B cell (primary cell): Measurements from ENCODE around the gene CNTN4. TPM values are rescaled to one million over a fixed set of nuclear protein-coding genes. Genes with fewer than 3 reads are reported as not detected.

Source experiments
- ATAC-seq: fragments of 200-7000 bp; cut with Tn5 transposase; one replicate; pipeline ENCODE4 v1.10.0; 2021; ENCODE audit warnings: low read depth, mild to moderate bottlenecking, moderate number of reproducible peaks, moderate library complexity
- CTCF ChIA-PET: fragments of 350-600 bp; sonication (Branson Sonifier 250); formaldehyde crosslinking; loops from one replicate; lab custom pipeline; 2021; ENCODE audit warnings: antibody characterized with exemption, inconsistent platforms; lab: Charles Lee
- POLR2A ChIA-PET: fragments of 350-600 bp; sonication (Branson Sonifier 250); formaldehyde crosslinking; loops from one replicate; lab custom pipeline; 2021; ENCODE audit warnings: antibody characterized with exemption; lab: Charles Lee
- DNase-seq: peaks from one replicate; pipeline ENCODE4 v3.0.0; 2013
- H2AFZ ChIP-seq: 2 replicates; pipeline ENCODE4 v1.6.1; 2012; ENCODE audit warnings: mild to moderate bottlenecking, low read depth, low read length; ENCODE audit not compliant: insufficient read depth, poor library complexity, severe bottlenecking
- H3K27ac ChIP-seq, 2 donors: 1 replicate in 1 of 2; 2 replicates in 1 of 2; pipeline ENCODE4 v1.5.1; 2012 to 2013; ENCODE audit warnings: low read length in 2 of 2, mild to moderate bottlenecking in 2 of 2, moderate library complexity in 1 of 2
- H3K27me3 ChIP-seq, 4 experiments: fragments of 200-600 bp in 1 of 4; sonication (generic) in 1 of 4; replicated peaks in 1 of 4; 1 replicate in 2 of 4; 2 replicates in 2 of 4; pipeline versions ENCODE4 v1.6.1 to v1.7.0; 2013 to 2016; ENCODE audit warnings: low read length in 3 of 4, mild to moderate bottlenecking in 2 of 4, mixed read lengths in 1 of 4, moderate library complexity in 1 of 4; ENCODE audit not compliant: insufficient read depth in 4 of 4, control insufficient read depth in 3 of 4; ENCODE audit errors: control extremely low read depth in 1 of 4
- H3K36me3 ChIP-seq, 2 experiments: replicated peaks in 1 of 2; 1 replicate in 1 of 2; 2 replicates in 1 of 2; pipeline versions ENCODE4 v1.6.1 to v1.7.1; 2013; ENCODE audit warnings: low read length in 1 of 2; ENCODE audit not compliant: insufficient read depth in 2 of 2, control insufficient read depth in 1 of 2; ENCODE audit errors: control extremely low read depth in 1 of 2, extremely low read depth in 1 of 2
- H3K4me1 ChIP-seq, 2 donors: fragments of 200-600 bp in 1 of 2; sonication (generic) in 1 of 2; 1 replicate in 1 of 2; 2 replicates in 1 of 2; pipeline versions ENCODE4 v1.5.1 to v1.6.1; 2013 to 2017; ENCODE audit warnings: low read length in 2 of 2; ENCODE audit not compliant: control insufficient read depth in 2 of 2, insufficient read depth in 2 of 2
- H3K4me2 ChIP-seq: replicated peaks from 2 replicates; pipeline ENCODE3; 2012; ENCODE audit warnings: mild to moderate bottlenecking, low read depth, low read length; ENCODE audit not compliant: poor library complexity, severe bottlenecking
- H3K4me3 ChIP-seq, 5 experiments: fragments of 200-600 bp in 1 of 5; sonication (generic) in 1 of 5; 1 replicate in 3 of 5; 2 replicates in 2 of 5; pipeline versions ENCODE4 v1.5.1 to v1.7.0; 2011 to 2016; ENCODE audit warnings: low read length in 4 of 5, mild to moderate bottlenecking in 4 of 5, low read depth in 2 of 5, control low read depth in 1 of 5, moderate library complexity in 1 of 5; ENCODE audit not compliant: insufficient read depth in 1 of 5; ENCODE audit errors: control extremely low read depth in 1 of 5, extremely low read depth in 1 of 5
- H3K79me2 ChIP-seq: fragments of 200-600 bp; sonication (generic); one replicate; pipeline ENCODE4 v1.6.0; 2016; ENCODE audit warnings: low read length; ENCODE audit not compliant: control insufficient read depth, insufficient read depth
- H3K9ac ChIP-seq: fragments of 200-600 bp; sonication (generic); 2 replicates; pipeline ENCODE4 v1.6.1; 2017; ENCODE audit warnings: mild to moderate bottlenecking, low read length, moderate library complexity
- H3K9me3 ChIP-seq, 3 donors: one replicate each; pipeline versions ENCODE4 v1.6.1 to v1.7.1; 2013; ENCODE audit warnings: low read length in 2 of 3; ENCODE audit not compliant: control insufficient read depth in 2 of 3, insufficient read depth in 1 of 3; ENCODE audit errors: control extremely low read depth in 1 of 3
- H4K20me1 ChIP-seq: 2 replicates; pipeline ENCODE4 v1.6.0; 2012; ENCODE audit warnings: mild to moderate bottlenecking, low read length; ENCODE audit not compliant: insufficient read depth, control insufficient read depth, poor library complexity, severe bottlenecking
- H3K27ac Mint-ChIP-seq: one replicate; pipeline ENCODE4 v1.8.0; 2021; ENCODE audit warnings: mixed read lengths
- H3K27me3 Mint-ChIP-seq: one replicate; pipeline ENCODE4 v1.8.0; 2021; ENCODE audit warnings: mixed read lengths
- H3K4me1 Mint-ChIP-seq: one replicate; pipeline ENCODE4 v1.8.0; 2021; ENCODE audit warnings: mixed read lengths
- H3K4me3 Mint-ChIP-seq: one replicate; pipeline ENCODE4 v1.8.0; 2021; ENCODE audit warnings: mixed read lengths
- H3K9me3 Mint-ChIP-seq: one replicate; pipeline ENCODE4 v1.8.0; 2022; ENCODE audit warnings: mixed read lengths; ENCODE audit not compliant: insufficient read depth
- EZH2 ChIP-seq: IDR thresholded peaks from 2 replicates; pipeline ENCODE4 v1.6.1; 2012; ENCODE audit warnings: borderline replicate concordance, low read depth, mild to moderate bottlenecking, moderate library complexity, low read length; ENCODE audit not compliant: insufficient read depth, poor library complexity, severe bottlenecking
- WGBS: methylation state at CpG from one replicate; pipeline ENCODE4 v1.1.5; 2013; ENCODE audit warnings: missing lambda C conversion rate; ENCODE audit not compliant: insufficient coverage; 5-methylcytosine and 5-hydroxymethylcytosine counted together
- intact Hi-C: fragments of 100-400 bp; cut with micrococcal nuclease; formaldehyde crosslinking; loops from one replicate; pipeline ENCODE4 v1.10.0; 2022
- polyA plus RNA-seq: library from polyadenylated mRNA; depleted of rRNA; stranded (reverse); fragments of >200 nt; gene quantifications from 2 replicates; pipeline ENCODE4 v1.2.3, GENCODE V29; 2012
- total RNA-seq, 2 donors: library from RNA; stranded (reverse); fragments of 120-200 nt in 1 of 2; gene quantifications; 1 replicate in 1 of 2; 2 replicates in 1 of 2; pipeline versions ENCODE4 v1.2.3 to v1.2.4, GENCODE V29; 2013 to 2022
- TF ChIP-seq, protein P1 (sequence below): fragments of 200-600 bp; IDR thresholded peaks from one replicate; pipeline ENCODE4 v1.8.0; 2022; ENCODE audit warnings: antibody characterized with exemption, mild to moderate bottlenecking

The CNTN4 gene
- total and polyA plus RNA-seq, 2 donors (not counting 1 experiment from before 2014, with no cell fraction given): 0.05 TPM; not detected in 1

GRCh38 chr3:2454865-2455264 is 356.2 kb downstream of the CNTN4 start:
- no peak overlapping the region for H2AFZ ChIP-seq
- H3K9me3 Mint-ChIP-seq: no peaks in the 10 kb centered on the region
- H3K4me3 Mint-ChIP-seq: no peak overlapping the region
- no peak overlapping the region for H3K4me3 ChIP-seq
- H3K9me3 ChIP-seq: peaks cover 0 to 1% (median 0%) of the 10 kb centered on the region in 3 donors
- no peaks in the 10 kb centered on the region for H3K36me3 ChIP-seq
- H3K4me1 Mint-ChIP-seq: no peaks in the 10 kb centered on the region
- WGBS: 67% methylated on average over 1 of the region's 2 CpGs
- ChIA-PET POLR2A (no interaction called here), CTCF (no interaction called here)
- TF ChIP-seq, protein P1, sequence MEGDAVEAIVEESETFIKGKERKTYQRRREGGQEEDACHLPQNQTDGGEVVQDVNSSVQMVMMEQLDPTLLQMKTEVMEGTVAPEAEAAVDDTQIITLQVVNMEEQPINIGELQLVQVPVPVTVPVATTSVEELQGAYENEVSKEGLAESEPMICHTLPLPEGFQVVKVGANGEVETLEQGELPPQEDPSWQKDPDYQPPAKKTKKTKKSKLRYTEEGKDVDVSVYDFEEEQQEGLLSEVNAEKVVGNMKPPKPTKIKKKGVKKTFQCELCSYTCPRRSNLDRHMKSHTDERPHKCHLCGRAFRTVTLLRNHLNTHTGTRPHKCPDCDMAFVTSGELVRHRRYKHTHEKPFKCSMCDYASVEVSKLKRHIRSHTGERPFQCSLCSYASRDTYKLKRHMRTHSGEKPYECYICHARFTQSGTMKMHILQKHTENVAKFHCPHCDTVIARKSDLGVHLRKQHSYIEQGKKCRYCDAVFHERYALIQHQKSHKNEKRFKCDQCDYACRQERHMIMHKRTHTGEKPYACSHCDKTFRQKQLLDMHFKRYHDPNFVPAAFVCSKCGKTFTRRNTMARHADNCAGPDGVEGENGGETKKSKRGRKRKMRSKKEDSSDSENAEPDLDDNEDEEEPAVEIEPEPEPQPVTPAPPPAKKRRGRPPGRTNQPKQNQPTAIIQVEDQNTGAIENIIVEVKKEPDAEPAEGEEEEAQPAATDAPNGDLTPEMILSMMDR: no peak
- TF ChIP-seq EZH2: no peak
- H3K27ac Mint-ChIP-seq: no peak overlapping the region
- ATAC-seq: no peak
- H3K9ac ChIP-seq: no peak overlapping the region
- DNase-seq: no peak
- no peaks in the 10 kb centered on the region for H3K27me3 Mint-ChIP-seq
- no peak overlapping the region for H3K4me2 ChIP-seq
- H4K20me1 ChIP-seq: no peaks in the 10 kb centered on the region
- no peaks in the 10 kb centered on the region for H3K4me1 ChIP-seq
- intact Hi-C loops: no loop called here
- H3K27ac ChIP-seq: no peak overlapping the region
- no peaks in the 10 kb centered on the region for H3K27me3 ChIP-seq
- H3K79me2 ChIP-seq: no peaks in the 10 kb centered on the region

DNA sequence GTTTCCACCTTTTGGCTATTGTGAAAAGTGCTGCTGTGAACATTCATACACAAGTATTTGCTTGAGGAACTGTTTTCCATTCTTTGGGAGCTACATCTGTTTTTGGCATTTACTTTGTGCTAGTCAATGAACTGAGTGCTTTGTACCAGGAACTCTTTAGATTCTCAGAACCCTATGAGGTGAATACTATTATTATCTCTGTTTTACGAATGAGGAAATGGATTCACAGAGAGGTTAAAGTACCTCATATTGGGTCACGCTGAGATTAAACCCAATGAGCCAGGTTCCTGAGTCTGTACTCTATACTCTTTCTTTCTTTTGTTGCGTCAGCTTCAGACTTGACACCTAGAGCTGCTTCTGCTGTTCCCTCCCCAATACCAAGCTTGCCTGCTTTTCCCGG is 358.1 kb downstream of the CNTN4 start:
- ChIA-PET POLR2A (no interaction called here), CTCF (no interaction called here)
- Histone ChIP-seq H3K4me2 (no peak overlapping the region), H3K9ac (no peak overlapping the region), H3K27me3 (no peaks in the 10 kb centered on the region), H3K36me3 (no peaks in the 10 kb centered on the region), H3K4me1 (no peaks in the 10 kb centered on the region), H2AFZ (no peak overlapping the region), H3K79me2 (no peaks in the 10 kb centered on the region), H3K9me3 (peaks cover 0 to 1% (median 0%) of the 10 kb centered on the region in 3 donors), H3K27ac (no peak overlapping the region), H3K4me3 (no peak overlapping the region), H4K20me1 (no peaks in the 10 kb centered on the region)
- DNase-seq (no peak), ATAC-seq (no peak)
- WGBS: 100% methylated on average over 1 of the region's 4 CpGs
- Mint-ChIP-seq H3K4me1 (no peaks in the 10 kb centered on the region), H3K4me3 (no peak overlapping the region), H3K27ac (no peak overlapping the region), H3K27me3 (no peaks in the 10 kb centered on the region), H3K9me3 (no peaks in the 10 kb centered on the region)
- TF ChIP-seq, protein P1: no peak
- TF ChIP-seq EZH2: no peak
- intact Hi-C loops: no loop called here
